WI38 (cell line): ENCODE data around the gene CUEDC1.

Experiments used
- H3K4me3 ChIP-seq: 2 replicates; pipeline ENCODE4 v1.5.1; 2011; ENCODE audit warnings: low read depth, mild to moderate bottlenecking, control low read depth, low read length
- TF ChIP-seq, protein P1 (sequence below): IDR thresholded peaks from 2 replicates; pipeline ENCODE4 v1.5.1; 2012; ENCODE audit warnings: low read depth, mild to moderate bottlenecking, control low read depth, low read length

The CUEDC1 gene

DNA sequence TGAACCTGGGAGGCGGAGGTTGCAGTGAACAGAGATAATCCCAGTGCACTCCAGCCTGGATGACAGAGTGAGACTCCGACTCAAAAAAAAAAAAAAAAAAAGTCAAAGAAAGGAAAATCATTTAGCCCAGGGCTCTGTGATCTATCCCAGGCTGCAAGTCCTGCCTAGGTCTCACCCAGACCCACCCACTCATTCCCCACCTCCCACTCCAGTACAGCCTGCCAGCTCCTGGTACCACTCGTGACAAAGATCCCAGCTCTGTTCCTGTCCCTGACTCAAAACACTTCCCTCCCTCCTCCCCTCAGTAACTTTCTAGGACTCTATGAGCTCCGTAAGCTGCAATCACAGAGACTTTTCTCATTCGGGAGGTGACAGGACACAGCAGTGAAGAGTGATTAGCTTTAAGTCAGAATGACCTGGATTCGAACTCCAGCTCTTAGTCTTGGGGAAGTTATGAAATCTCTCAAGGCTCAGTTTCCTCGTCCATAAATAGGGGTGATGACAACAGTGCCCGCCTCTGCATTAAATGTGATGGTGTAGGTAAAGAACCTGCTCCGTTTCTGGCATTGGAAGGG is 77.3 kb downstream of the CUEDC1 start:
- TF ChIP-seq, protein P1, sequence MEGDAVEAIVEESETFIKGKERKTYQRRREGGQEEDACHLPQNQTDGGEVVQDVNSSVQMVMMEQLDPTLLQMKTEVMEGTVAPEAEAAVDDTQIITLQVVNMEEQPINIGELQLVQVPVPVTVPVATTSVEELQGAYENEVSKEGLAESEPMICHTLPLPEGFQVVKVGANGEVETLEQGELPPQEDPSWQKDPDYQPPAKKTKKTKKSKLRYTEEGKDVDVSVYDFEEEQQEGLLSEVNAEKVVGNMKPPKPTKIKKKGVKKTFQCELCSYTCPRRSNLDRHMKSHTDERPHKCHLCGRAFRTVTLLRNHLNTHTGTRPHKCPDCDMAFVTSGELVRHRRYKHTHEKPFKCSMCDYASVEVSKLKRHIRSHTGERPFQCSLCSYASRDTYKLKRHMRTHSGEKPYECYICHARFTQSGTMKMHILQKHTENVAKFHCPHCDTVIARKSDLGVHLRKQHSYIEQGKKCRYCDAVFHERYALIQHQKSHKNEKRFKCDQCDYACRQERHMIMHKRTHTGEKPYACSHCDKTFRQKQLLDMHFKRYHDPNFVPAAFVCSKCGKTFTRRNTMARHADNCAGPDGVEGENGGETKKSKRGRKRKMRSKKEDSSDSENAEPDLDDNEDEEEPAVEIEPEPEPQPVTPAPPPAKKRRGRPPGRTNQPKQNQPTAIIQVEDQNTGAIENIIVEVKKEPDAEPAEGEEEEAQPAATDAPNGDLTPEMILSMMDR = no peak
- H3K4me3 ChIP-seq = no peak overlapping the region

DNA sequence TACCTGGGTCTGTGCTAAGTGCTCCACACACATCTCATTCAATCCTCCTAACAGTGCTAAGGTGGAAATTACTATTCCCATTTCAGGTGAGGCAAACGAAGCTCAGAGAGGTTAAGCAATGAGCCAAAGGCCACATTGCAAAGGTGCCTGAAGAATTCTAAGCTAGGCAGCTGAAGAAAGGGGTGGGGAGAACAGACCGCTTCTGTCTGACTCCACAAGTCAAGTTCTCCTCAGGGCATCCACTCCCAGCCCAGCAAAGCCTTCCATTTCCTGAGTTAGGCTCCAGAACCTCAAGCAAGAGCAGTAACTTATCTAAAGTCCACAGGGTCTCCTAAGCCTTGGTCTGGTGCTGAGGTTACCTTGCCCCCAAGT is 78.4 kb downstream of the CUEDC1 start:
- no peak overlapping the region for H3K4me3 ChIP-seq
- TF ChIP-seq, protein P1 = no peak

DNA sequence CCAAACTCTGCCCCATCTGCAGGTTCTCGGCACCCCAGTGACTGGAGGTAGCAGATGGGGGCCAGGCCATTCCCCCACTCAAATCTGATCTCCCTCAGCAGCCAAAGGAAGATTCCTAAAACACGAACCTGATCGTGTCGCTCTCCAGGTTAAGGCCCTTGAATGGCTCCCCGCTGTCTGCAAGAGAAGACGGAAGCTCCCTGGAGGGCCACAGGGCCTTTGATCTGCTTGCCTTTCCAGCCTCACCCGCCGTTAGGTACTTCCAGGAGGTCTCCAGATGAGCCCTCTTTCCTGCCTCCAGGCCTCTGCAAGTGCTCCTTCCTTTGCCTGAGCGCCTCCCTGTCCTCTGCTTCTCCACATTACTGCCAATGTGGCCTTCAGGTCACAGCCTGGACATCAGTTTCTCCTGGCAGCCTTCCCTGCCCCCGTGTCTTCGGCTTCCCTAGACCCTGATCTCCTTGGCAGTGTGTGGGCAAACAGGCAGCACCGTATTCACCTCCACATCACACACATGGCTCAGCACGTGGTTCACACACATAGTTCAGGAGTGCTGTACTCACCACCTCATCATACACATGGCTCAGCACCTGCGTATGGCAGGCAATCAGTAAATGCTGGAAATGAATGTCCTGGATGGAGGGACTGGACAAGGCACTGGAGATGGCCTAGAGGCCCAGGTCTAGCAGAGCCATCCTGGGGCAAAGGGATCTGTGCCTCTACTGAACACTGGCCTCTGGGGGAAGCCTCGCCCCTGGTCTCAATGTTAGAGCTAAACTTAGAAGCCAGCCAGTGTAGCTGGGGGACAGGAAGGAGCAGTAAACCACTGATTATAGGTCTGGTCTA is 79.0 kb downstream of the CUEDC1 start:
- TF ChIP-seq, protein P1 = no peak
- H3K4me3 ChIP-seq = no peak overlapping the region

DNA sequence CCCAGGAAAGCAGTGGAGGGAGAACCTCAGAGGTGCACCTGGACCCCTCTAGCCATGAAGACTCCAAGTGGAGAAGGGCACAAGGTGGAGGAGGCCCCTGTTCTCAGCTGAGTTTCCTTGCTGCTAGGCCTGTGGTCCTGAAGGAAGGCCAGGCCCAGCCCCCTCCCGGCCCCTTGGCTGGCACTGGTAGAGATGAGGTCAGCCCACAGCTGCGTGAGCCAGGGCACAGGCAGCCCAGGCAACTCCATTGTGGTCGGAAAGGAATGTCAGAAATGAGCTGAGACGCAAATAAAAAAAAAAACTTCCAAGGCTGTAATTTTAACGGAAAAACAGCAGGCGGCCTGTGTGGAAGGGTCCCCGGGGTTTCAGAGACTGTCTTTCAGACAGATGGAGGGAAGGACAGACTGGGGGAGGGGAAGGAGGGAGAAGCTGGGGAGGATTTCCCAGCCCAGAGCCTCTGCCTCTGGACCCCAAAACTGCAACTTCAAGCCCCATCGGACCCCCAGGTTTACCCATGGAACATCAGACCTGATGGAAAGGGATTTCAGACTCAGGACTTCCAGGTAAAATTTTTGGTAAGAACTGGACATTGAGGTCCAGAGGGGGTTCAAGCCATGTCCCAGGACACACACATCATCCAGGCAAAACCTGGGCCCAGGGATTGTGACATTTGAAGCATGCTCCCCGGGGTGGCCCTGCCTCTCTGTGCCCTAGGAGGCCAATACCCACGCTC is 79.8 kb downstream of the CUEDC1 start:
- TF ChIP-seq, protein P1 = peak; percentile 76
- peak overlapping the region; percentile 39 for H3K4me3 ChIP-seq

- peak overlapping the region; percentile 39 for H3K4me3 ChIP-seq
- TF ChIP-seq, protein P1 = no peak
These were observed 80.5 kb downstream of the CUEDC1 start for GRCh38 chr17:57874434-57875289.

DNA sequence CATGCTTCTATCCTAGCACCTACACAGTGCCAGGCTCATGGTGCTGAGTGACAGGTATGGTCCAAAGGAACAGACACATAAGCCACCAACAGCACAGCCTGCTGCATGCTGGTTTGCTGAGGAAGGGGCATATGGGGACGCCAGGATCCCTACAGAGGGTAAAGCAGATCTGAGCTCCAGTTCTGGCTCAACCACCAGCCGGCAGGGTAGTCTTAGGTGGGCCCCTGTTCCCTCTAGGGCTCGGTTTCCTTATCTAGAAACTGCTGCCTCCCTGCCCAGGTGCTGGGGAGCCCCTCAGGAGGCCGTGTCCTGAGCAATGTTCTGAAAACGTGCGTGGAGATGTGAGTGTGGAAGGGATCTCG is 81.2 kb downstream of the CUEDC1 start:
- 0 out of 2 replicates have a peak overlapping the region, but pooled peaks have one; percentile 14 for H3K4me3 ChIP-seq
- TF ChIP-seq, protein P1 = no peak
